ENCODE data around the gene RASGRP4.

- TF ChIP-seq POLR2A (IDR thresholded peaks at IDR 0.05) (no peak), CTCF (IDR thresholded peaks at IDR 0.05) (no peak), POLR2AphosphoS5 (IDR thresholded peaks at IDR 0.05) (no peak)
Measured at GRCh38 chr19:38411041-38411712, 14.8 kb downstream of the RASGRP4 start.

Measured in breast epithelium (tissue), 3 donors.